MCF 10A (cell line): Measurements from ENCODE around the gene SMIM41. TPM values are rescaled to one million over a fixed set of nuclear protein-coding genes. Genes with fewer than 3 reads are reported as not detected.

ENCODE experiments used
- BruUV-seq: library from RNA; stranded (reverse); fragments of 400-500 nt; replicated peaks from 2 replicates; lab custom pipeline; 2021; lab: Mats Ljungman, UMichigan
- CTCF ChIA-PET: fragments of 300-600 bp; sonication (Branson Sonifier 250); formaldehyde crosslinking; extraction: SDS; loops from one replicate; lab custom pipeline; 2021; ENCODE audit warnings: antibody characterized with exemption, inconsistent platforms; lab: Yijun Ruan, JAX
- POLR2A ChIA-PET: fragments of 300-600, 350-650 bp; sonication (Branson Sonifier 250); formaldehyde crosslinking; extraction: SDS; loops from one replicate; lab custom pipeline; 2020; ENCODE audit warnings: antibody characterized with exemption, inconsistent platforms; lab: Yijun Ruan, JAX
- DNase-seq: peaks from one replicate; pipeline ENCODE4 v3.0.0-alpha.2; 2018; ENCODE audit not compliant: unreplicated experiment
- H3K27ac Mint-ChIP-seq: one replicate; pipeline ENCODE4 v1.8.0; 2022; ENCODE audit warnings: mild to moderate bottlenecking, low read depth, mixed read lengths; ENCODE audit not compliant: unreplicated experiment
- H3K27me3 Mint-ChIP-seq: one replicate; pipeline ENCODE4 v1.8.0; 2022; ENCODE audit warnings: mixed read lengths; ENCODE audit not compliant: insufficient read depth, unreplicated experiment
- H3K36me3 Mint-ChIP-seq: one replicate; pipeline ENCODE4 v1.8.0; 2022; ENCODE audit warnings: mild to moderate bottlenecking, moderate library complexity, mixed read lengths; ENCODE audit not compliant: insufficient read depth, unreplicated experiment
- H3K4me1 Mint-ChIP-seq: one replicate; pipeline ENCODE4 v1.8.0; 2022; ENCODE audit warnings: mixed read lengths; ENCODE audit not compliant: insufficient read depth, unreplicated experiment
- H3K4me3 Mint-ChIP-seq: one replicate; pipeline ENCODE4 v1.8.0; 2022; ENCODE audit warnings: mild to moderate bottlenecking, moderate library complexity, mixed read lengths; ENCODE audit not compliant: unreplicated experiment
- H3K9me3 Mint-ChIP-seq: one replicate; pipeline ENCODE4 v1.8.0; 2022; ENCODE audit warnings: mixed read lengths; ENCODE audit not compliant: unreplicated experiment
- CTCF ChIP-seq: fragments of 200-600 bp; IDR thresholded peaks from one replicate; pipeline ENCODE4 v1.8.0; 2022; ENCODE audit warnings: antibody characterized with exemption, mild to moderate bottlenecking; ENCODE audit not compliant: unreplicated experiment
- intact Hi-C: fragments of 100-400 bp; cut with micrococcal nuclease; formaldehyde crosslinking; loops from 2 replicates; pipeline ENCODE4 v1.14.1; 2022
- total RNA-seq: library from RNA; stranded (reverse); gene quantifications from 2 replicates; pipeline ENCODE4 v1.2.3, GENCODE V29; 2022

The SMIM41 gene
- total RNA-seq, 1 experiment from 2014 or later: not detected

DNA sequence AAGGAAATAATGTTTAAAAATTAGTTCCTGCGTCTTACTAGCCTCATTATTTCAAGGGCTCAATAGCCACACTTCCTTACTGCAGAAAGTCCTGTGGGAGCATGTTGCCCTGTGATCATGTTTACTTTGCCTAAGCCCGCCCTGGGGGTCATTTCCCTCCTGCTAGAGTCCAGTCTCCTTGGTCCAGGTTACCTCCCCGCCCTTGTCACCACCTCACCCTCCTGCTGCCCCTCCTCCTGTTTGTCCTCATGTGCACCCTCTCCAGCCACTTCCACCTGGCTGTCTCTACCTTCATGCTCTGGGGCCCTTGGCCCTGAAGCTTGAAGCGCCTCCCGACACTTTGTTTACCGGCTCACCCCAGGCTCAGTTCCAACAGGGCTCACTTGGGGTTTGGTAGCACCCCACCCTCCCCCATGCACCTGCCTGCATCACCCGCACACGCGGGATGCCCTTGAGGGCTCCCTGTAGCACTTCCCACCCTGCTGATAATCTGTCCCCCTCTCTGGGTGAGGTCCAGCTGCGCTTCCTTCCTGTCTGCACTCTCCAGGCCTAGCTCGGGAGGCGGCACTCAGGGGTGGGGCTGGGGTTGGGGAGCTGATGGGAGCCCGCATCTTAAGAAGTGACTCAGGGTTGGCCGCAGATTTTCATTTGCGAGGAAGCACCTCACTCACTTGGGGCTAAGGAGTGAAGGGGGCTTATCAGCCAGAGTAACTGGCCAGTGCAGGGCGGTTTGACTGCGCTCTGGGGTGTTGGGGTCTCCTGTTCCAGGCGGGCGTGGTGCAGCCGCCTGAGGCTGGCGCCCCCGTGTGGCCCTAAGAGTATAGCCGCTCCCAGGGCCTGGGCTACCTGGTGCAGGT, 40.1 kb downstream of the SMIM41 start:
- intact Hi-C loops: no loop called here
- peak; percentile 55 for DNase-seq
- Mint-ChIP-seq H3K9me3 (no peaks in the 10 kb centered on the region), H3K4me1 (no peaks in the 10 kb centered on the region), H3K4me3 (no peak overlapping the region), H3K27ac (no peak overlapping the region), H3K36me3 (no peaks in the 10 kb centered on the region), H3K27me3 (peaks cover 11% of the 10 kb centered on the region)
- peak; percentile 50 for TF ChIP-seq CTCF
- no TSS peak for BruUV-seq
- ChIA-PET POLR2A (no interaction called here), CTCF (interaction anchor here (0.5 to 10.1 kb wide), 8 partner anchors 37 to 1415 kb away, joined by 3 to 118 read pairs (median 3); partner anchors contain the start of gene TAMALIN)

DNA sequence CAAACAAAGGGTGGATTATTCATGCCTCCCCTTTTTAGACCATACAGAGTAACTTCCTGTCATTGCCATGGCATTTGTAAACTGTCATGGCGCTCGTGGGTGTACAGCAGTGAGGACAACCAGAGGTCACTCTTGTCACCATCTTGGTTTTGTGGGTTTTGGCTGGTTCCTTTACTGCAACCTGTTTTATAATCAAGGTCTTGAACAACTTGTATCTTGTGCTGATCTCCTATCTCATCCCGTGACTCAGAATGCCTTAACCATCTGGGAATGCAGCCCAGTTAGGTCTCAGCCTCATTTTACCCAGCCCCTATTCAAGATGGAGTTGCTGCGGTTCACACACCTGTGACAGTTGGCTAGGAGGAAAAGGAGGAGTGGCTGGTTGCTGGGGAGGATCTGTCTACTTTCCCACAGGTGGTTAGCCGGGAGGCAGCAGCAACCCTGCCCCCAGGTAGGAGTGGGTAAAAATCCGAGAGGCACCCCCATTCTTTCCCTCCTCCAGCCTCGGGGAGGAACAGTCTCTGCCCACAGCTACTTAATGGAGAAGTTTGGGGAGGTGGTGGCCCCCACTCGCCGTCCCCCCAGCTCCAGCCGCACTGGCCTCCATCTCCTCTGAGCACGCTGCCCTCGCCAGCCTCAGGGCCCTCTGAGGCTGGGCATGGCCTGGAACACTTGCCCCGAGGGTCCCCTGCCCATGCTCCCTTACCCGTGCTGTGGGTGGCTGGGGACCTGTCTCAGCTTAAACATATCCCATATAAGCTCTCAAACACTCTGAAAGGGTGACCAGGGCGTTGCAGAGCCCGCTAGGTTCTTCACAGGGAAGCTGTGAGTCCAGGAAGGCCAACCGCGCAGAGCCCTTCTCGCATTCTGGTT, 41.7 kb downstream of the SMIM41 start:
- H3K36me3 Mint-ChIP-seq: no peaks in the 10 kb centered on the region
- ChIA-PET CTCF (interaction anchor here (0.6 to 10.1 kb wide), 11 partner anchors 10 to 265 kb away, joined by 3 to 118 read pairs (median 3); partner anchors contain the start of gene TAMALIN), POLR2A (interaction anchor here (0.6 to 1.1 kb wide), 2 partner anchors 12 to 373 kb away, joined by 3 to 5 read pairs; no protein-coding TSS in a partner anchor)
- H3K27me3 Mint-ChIP-seq: no peaks in the 10 kb centered on the region
- intact Hi-C loops: loop anchor here (1.0 kb wide), 1 partner anchor 96 kb away; no protein-coding TSS in a partner anchor
- no peak overlapping the region for H3K27ac Mint-ChIP-seq
- no peak for DNase-seq
- H3K4me3 Mint-ChIP-seq: no peak overlapping the region
- no peaks in the 10 kb centered on the region for H3K9me3 Mint-ChIP-seq
- H3K4me1 Mint-ChIP-seq: no peaks in the 10 kb centered on the region
- no TSS peak for BruUV-seq
- no peak for TF ChIP-seq CTCF

DNA sequence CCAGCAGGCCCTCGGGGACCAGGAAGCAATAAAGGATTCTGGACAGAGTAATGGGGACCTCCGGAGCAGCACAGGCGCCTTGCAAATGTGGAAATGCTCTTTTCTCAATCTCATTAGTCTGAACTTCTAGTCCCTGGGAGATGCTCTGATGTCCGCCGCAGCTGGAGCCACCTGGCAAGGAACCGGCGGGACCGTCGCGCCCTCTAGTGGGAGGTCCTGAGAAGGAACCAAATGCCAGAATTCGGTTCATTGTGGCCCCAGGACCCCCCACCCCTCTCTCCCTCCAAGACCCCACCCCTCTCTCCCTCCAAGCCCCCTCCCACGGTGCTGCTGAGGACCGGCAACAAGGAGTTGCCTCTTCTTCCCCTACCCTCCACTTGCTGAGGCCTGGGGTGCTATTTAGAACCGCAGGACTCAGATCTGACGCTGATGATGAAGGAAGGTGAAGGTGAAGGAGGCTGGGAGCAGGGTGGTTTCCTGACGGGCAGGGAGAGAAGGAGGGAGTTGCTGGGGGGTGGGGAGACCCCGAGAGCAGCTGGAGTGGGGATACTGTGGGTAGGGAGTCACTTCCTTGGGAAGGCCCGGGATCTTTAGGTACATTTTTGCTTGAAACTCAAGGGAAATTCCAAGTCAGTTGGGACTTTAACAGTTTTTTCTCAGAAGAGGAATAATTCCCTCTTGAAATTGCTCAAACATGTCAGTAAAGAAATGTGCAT, 42.5 kb downstream of the SMIM41 start:
- intact Hi-C loops: loop anchor here (1.0 kb wide), 1 partner anchor 97 kb away; no protein-coding TSS in a partner anchor
- no peaks in the 10 kb centered on the region for H3K27me3 Mint-ChIP-seq
- no peaks in the 10 kb centered on the region for H3K9me3 Mint-ChIP-seq
- POLR2A ChIA-PET: interaction anchor here (0.6 to 1.1 kb wide), 2 partner anchors 11 to 373 kb away, joined by 3 to 5 read pairs; no protein-coding TSS in a partner anchor
- DNase-seq: peak; percentile 48
- TF ChIP-seq CTCF: peak; percentile 77
- BruUV-seq: no TSS peak
- H3K27ac Mint-ChIP-seq: no peak overlapping the region
- CTCF ChIA-PET: interaction anchor here (0.6 to 10.1 kb wide), 11 partner anchors 9 to 265 kb away, joined by 3 to 118 read pairs (median 3); no protein-coding TSS in a partner anchor
- no peaks in the 10 kb centered on the region for H3K36me3 Mint-ChIP-seq
- no peak overlapping the region for H3K4me3 Mint-ChIP-seq
- H3K4me1 Mint-ChIP-seq: no peaks in the 10 kb centered on the region
